ENCODE data around the gene ADRB2. TPM values are rescaled to one million over a fixed set of nuclear protein-coding genes. Genes with fewer than 3 reads are reported as not detected.

The ADRB2 gene
- polyA plus RNA-seq, 1 experiment, result 0.63 TPM

- POLR2A ChIA-PET, result no interaction called here
- Histone ChIP-seq H3K27ac (ENCODE audit: low read depth, low read length) (no peak overlapping the region), H3K27me3 (ENCODE audit: control insufficient read depth, insufficient read depth, low read length) (no peaks in the 10 kb centered on the region), H3K4me3 (ENCODE audit: low read depth, low read length) (no peak overlapping the region), H3K9me3 (ENCODE audit: control insufficient read depth, insufficient read depth, low read length) (no peaks in the 10 kb centered on the region)
- TF ChIP-seq CTCF (IDR thresholded peaks at IDR 0.05; ENCODE audit: low read depth, low read length), result no peak
- CTCF ChIA-PET, result interaction anchor here (0.9 to 3.0 kb wide), 10 partner anchors 16 to 310 kb away, joined by 3 to 12 read pairs (median 5); no protein-coding TSS in a partner anchor
- DNase-seq (ENCODE audit: low read depth, low spot score), result no peak
These were observed 22.0 kb upstream of the ADRB2 start for GRCh38 chr5:148804393-148804792.

- Histone ChIP-seq H3K27me3 (ENCODE audit: control insufficient read depth, insufficient read depth, low read length) (no peaks in the 10 kb centered on the region), H3K4me3 (ENCODE audit: low read depth, low read length) (no peak overlapping the region), H3K27ac (ENCODE audit: low read depth, low read length) (no peak overlapping the region), H3K9me3 (ENCODE audit: control insufficient read depth, insufficient read depth, low read length) (no peaks in the 10 kb centered on the region)
- POLR2A ChIA-PET, result no interaction called here
- CTCF ChIA-PET, result interaction anchor here (0.8 to 3.0 kb wide), 11 partner anchors 15 to 310 kb away, joined by 3 to 12 read pairs (median 4); no protein-coding TSS in a partner anchor
- no peak for TF ChIP-seq CTCF (IDR thresholded peaks at IDR 0.05; ENCODE audit: low read depth, low read length)
- DNase-seq (ENCODE audit: low read depth, low spot score), result no peak
These were observed 20.8 kb upstream of the ADRB2 start for GRCh38 chr5:148805326-148806290.

- no peak overlapping the region for H3K4me3 ChIP-seq (ENCODE audit: low read depth, low read length)
- H3K27me3 ChIP-seq (ENCODE audit: control insufficient read depth, insufficient read depth, low read length), result no peaks in the 10 kb centered on the region
- TF ChIP-seq CTCF (IDR thresholded peaks at IDR 0.05; ENCODE audit: low read depth, low read length), result no peak
- H3K9me3 ChIP-seq (ENCODE audit: control insufficient read depth, insufficient read depth, low read length), result no peaks in the 10 kb centered on the region
- ChIA-PET POLR2A (no interaction called here), CTCF (interaction anchor here (0.9 to 2.7 kb wide), 6 partner anchors 14 to 309 kb away, joined by 4 to 10 read pairs (median 6); no protein-coding TSS in a partner anchor)
- DNase-seq (ENCODE audit: low read depth, low spot score), result no peak
- H3K27ac ChIP-seq (ENCODE audit: low read depth, low read length), result no peak overlapping the region
These were observed 19.9 kb upstream of the ADRB2 start for GRCh38 chr5:148806520-148806931.

GRCh38 chr5:148807851-148808250, 18.6 kb upstream of the ADRB2 start:
- H3K27me3 ChIP-seq (ENCODE audit: control insufficient read depth, insufficient read depth, low read length), result no peaks in the 10 kb centered on the region
- H3K9me3 ChIP-seq (ENCODE audit: control insufficient read depth, insufficient read depth, low read length), result no peaks in the 10 kb centered on the region
- H3K4me3 ChIP-seq (ENCODE audit: low read depth, low read length), result no peak overlapping the region
- no peak for DNase-seq (ENCODE audit: low read depth, low spot score)
- CTCF ChIA-PET, result interaction anchor here (1.0 to 2.7 kb wide), 3 partner anchors 13 to 227 kb away, joined by 3 to 7 read pairs (median 5); no protein-coding TSS in a partner anchor
- POLR2A ChIA-PET, result no interaction called here
- H3K27ac ChIP-seq (ENCODE audit: low read depth, low read length), result no peak overlapping the region
- no peak for TF ChIP-seq CTCF (IDR thresholded peaks at IDR 0.05; ENCODE audit: low read depth, low read length)

Measured in AG04450 (cell line).